ENCODE data around the gene KIF2C. TPM values are rescaled to one million over a fixed set of nuclear protein-coding genes. Genes with fewer than 3 reads are reported as not detected.
"Not testable (repeated sequence)": the region's sequence is repeated elsewhere in the genome, so short reads cannot be mapped to it uniquely, and the experiment has no call there.

Gene KIF2C
- total RNA-seq, 6 experiments from 2014 or later = 15.6 to 48.5 (median 43.3) TPM

DNA sequence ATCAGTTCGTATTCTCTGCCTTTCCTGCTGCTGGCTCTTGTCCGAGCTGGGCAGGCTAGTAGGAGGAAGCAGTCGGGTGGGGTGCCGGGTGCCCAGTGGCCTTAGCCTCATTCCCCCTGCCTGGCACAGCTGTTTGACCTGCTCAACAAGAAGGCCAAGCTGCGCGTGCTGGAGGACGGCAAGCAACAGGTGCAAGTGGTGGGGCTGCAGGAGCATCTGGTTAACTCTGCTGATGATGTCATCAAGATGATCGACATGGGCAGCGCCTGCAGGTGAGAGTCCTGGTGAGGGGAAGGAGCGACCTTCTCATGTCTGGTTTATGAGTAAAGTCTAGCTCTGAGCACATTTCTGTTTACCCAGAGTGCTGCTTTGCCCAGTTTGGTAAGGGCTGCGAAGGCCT lies 19.4 kb downstream of the KIF2C start:
- TF ChIP-seq, protein P1, sequence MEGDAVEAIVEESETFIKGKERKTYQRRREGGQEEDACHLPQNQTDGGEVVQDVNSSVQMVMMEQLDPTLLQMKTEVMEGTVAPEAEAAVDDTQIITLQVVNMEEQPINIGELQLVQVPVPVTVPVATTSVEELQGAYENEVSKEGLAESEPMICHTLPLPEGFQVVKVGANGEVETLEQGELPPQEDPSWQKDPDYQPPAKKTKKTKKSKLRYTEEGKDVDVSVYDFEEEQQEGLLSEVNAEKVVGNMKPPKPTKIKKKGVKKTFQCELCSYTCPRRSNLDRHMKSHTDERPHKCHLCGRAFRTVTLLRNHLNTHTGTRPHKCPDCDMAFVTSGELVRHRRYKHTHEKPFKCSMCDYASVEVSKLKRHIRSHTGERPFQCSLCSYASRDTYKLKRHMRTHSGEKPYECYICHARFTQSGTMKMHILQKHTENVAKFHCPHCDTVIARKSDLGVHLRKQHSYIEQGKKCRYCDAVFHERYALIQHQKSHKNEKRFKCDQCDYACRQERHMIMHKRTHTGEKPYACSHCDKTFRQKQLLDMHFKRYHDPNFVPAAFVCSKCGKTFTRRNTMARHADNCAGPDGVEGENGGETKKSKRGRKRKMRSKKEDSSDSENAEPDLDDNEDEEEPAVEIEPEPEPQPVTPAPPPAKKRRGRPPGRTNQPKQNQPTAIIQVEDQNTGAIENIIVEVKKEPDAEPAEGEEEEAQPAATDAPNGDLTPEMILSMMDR (IDR thresholded peaks at IDR 0.05) = no peak
- no peak for DNase-seq
- Mint-ChIP-seq H3K9me3 (no peaks in the 10 kb centered on the region), H3K4me1 (ENCODE audit: low read depth) (no peaks in the 10 kb centered on the region), H3K27ac (no peak overlapping the region), H3K4me3 (no peak overlapping the region), H3K27me3 (ENCODE audit: insufficient read depth) (no peaks in the 10 kb centered on the region), H3K36me3 (ENCODE audit: low read depth) (peaks cover 27% of the 10 kb centered on the region; the same call in 1 of the 2 replicates)

DNA sequence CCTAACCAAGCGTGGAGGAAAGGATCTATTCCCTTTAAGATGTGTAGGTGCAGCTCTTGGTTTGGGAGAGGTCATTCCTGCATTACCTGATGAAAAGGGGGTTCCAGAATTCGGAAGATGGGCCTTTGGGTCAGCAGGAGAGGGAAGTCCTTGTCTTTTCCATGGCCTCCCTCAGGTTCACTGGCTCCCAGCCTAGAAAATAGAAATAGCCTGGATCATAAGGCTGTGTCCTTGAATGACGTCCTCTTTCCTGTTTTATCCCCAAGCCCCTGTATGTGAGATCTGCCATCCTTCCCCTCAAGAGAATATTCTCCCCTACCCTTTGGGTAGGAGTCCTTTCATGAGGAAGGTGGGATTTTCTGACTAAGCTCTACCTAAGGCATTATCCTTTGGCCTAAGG lies 21.2 kb downstream of the KIF2C start:
- no peak overlapping the region for H3K27ac Mint-ChIP-seq
- TF ChIP-seq, protein P1 (IDR thresholded peaks at IDR 0.05) = no peak
- peaks cover 22% of the 10 kb centered on the region; the same call in 1 of the 2 replicates for H3K36me3 Mint-ChIP-seq (ENCODE audit: low read depth)
- H3K4me3 Mint-ChIP-seq = no peak overlapping the region
- H3K27me3 Mint-ChIP-seq (ENCODE audit: insufficient read depth) = no peaks in the 10 kb centered on the region
- DNase-seq = no peak
- no peaks in the 10 kb centered on the region for H3K4me1 Mint-ChIP-seq (ENCODE audit: low read depth)
- no peaks in the 10 kb centered on the region for H3K9me3 Mint-ChIP-seq

DNA sequence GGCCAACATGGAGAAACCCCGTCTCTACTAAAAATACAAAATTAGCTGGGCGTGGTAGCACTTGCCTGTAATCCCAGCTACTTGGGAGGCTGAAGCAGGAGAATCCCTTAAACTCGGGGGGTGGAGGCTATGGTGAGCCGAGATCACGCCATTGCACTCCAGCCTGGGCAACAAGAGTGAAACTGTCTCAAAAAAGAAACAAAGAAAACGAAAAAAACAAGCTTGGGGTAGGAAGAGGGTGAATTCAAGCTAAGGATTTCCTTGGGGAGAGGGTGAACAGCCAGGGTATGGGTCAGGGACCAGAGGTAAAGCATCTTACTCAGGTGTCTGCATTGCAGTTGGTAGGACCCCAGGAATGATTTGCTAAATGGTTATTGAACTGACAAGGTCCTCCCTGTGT lies 26.8 kb downstream of the KIF2C start:
- H3K27me3 Mint-ChIP-seq (ENCODE audit: insufficient read depth); H3K27ac Mint-ChIP-seq; H3K4me1 Mint-ChIP-seq (ENCODE audit: low read depth); H3K9me3 Mint-ChIP-seq; H3K4me3 Mint-ChIP-seq; DNase-seq: not testable (repeated sequence)
- H3K36me3 Mint-ChIP-seq (ENCODE audit: low read depth) = peaks cover 19% of the 10 kb centered on the region; the same call in 1 of the 2 replicates

DNA sequence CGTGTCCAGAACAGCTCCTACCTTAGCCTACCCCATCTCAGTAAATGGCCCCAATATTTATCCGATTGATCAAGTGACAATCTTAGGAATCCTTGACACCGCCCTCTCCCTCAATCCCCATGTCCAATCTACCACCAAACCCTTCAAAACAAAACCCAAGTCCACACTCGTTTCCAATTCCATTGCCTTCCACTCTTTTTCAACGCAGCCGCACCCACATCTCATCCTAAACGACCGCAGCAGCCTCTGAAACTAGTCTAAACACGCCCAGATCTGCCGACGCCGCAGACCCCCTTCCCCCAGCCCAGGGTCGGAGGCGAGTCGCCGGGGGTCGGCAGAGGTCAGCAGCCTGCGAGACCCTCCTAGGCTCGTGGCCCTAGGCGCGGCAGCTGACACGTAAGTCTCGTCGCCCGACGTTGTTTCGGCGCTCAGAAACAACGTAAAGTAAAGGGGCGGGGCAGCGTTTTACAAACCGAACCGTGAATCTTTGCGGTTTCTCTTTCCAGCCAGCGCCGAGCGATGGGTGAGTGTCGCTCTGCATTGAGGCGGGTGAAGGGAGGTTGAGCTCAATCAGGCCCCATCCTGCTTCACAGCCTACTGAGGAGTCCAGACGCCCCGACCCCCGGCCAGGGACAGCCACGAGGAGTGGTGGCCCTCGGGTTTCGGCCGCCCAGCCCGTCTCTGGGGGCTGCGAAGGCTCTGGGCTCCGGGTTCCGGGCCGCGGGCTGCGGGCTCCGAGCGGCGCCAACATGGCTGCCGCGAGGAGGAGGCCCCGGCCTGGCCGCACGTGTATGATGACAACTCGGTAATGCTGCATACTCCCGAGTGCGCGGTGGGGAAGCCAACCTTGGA lies 35.7 kb downstream of the KIF2C start, which contains the start of gene RPS8:
Gene RPS8 (plus strand): TSS at position 463 of the 852 bp plus-strand sequence. CDS start 57 bp downstream, at position 520.
- TF ChIP-seq, protein P1 (IDR thresholded peaks at IDR 0.05) = no peak
- H3K9me3 Mint-ChIP-seq = no peaks in the 10 kb centered on the region
- peaks cover 44% of the 10 kb centered on the region for H3K36me3 Mint-ChIP-seq (ENCODE audit: low read depth)
- peak within 1 kb of the TSS; percentile 93 for H3K4me3 Mint-ChIP-seq
- H3K27me3 Mint-ChIP-seq (ENCODE audit: insufficient read depth) = peaks cover 9% of the 10 kb centered on the region
- peaks cover 34% of the 10 kb centered on the region for H3K4me1 Mint-ChIP-seq (ENCODE audit: low read depth)
- peak; percentile 87 for DNase-seq
- H3K27ac Mint-ChIP-seq = peak within 1 kb of the TSS; percentile 97

DNA sequence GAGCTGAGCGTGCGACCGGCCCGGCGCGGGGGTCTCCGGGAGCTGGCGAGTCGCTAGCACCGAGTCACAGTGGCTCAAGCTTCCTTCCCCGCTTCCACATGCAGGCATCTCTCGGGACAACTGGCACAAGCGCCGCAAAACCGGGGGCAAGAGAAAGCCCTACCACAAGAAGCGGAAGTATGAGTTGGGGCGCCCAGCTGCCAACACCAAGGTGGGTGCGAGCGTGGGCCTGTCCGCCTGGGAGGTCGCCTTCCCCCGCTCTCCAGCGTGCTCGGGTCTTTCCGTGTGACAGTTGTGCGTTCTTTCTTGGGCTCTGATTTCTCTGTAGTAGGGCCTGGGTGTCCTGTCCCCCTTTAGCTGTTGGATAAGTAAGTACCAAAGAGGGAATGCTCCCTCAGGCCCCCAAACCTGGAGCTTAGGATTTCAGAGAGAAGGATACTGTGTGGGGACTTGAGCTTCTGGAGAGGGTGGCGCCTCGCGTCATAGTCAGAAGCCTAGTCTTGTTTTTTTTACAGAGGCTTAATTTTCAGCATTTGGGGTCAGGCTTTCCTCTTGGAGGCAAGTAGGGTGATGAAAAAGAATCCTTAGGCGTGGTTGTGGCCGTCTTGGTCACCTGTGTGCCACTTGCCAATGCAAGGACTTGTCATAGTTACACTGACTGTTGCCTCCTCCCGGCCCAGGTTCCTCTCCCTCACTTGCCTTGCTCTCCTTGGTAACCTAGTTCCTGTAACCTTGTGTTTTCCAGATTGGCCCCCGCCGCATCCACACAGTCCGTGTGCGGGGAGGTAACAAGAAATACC lies 36.5 kb downstream of the KIF2C start:
- Mint-ChIP-seq H3K36me3 (ENCODE audit: low read depth) (peaks cover 51% of the 10 kb centered on the region), H3K27ac (peak overlapping the region; percentile 97), H3K4me3 (peak overlapping the region; percentile 93), H3K4me1 (ENCODE audit: low read depth) (peaks cover 37% of the 10 kb centered on the region), H3K9me3 (no peaks in the 10 kb centered on the region), H3K27me3 (ENCODE audit: insufficient read depth) (peaks cover 9% of the 10 kb centered on the region)
- TF ChIP-seq, protein P1 (IDR thresholded peaks at IDR 0.05) = no peak
- DNase-seq = no peak

DNA sequence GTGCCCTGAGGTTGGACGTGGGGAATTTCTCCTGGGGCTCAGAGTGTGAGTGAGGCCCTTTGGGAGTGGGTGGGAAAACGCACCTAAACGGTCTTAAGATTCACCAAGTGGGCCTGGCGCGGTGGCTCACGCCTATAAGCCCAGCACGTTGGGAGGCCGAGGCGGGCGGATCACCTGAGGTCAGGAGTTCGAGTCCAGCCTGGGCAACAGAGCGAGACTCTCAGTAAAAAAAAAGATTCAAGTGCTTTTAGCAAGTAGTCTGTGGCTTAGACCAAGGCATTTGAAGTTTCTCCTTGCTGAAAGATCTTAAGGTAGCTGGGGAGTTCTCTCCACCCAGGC lies 37.1 kb downstream of the KIF2C start:
- peaks cover 37% of the 10 kb centered on the region for H3K4me1 Mint-ChIP-seq (ENCODE audit: low read depth)

More for the DNA sequence above, 37.1 kb downstream of the KIF2C start:
- peak overlapping the region; percentile 97 for H3K27ac Mint-ChIP-seq
- no peak for DNase-seq
- H3K27me3 Mint-ChIP-seq (ENCODE audit: insufficient read depth) = peaks cover 9% of the 10 kb centered on the region
- H3K4me3 Mint-ChIP-seq = peak overlapping the region; percentile 93
- no peaks in the 10 kb centered on the region for H3K9me3 Mint-ChIP-seq
- H3K36me3 Mint-ChIP-seq (ENCODE audit: low read depth) = peaks cover 57% of the 10 kb centered on the region
- TF ChIP-seq, protein P1 (IDR thresholded peaks at IDR 0.05) = no peak
